Smooth muscle cell (in vitro differentiated cells): Measurements from ENCODE around the gene CFAP126. TPM values are rescaled to one million over a fixed set of nuclear protein-coding genes. Genes with fewer than 3 reads are reported as not detected.

ENCODE experiments used
- DNase-seq: peaks from one replicate; lab custom pipeline; 2025; ENCODE audit not compliant: unreplicated experiment; lab: John Stamatoyannopoulos, UW
- H2AFZ ChIP-seq: fragments of 200-600 bp; sonication (generic); 2 replicates; pipeline ENCODE4 v1.6.0; 2016; ENCODE audit warnings: antibody characterized with exemption, low read depth, mild to moderate bottlenecking
- H3F3A ChIP-seq: fragments of 200-600 bp; sonication (generic); 2 replicates; pipeline ENCODE4 v1.6.0; 2017; ENCODE audit warnings: antibody characterized with exemption, low read depth
- H3K27ac ChIP-seq: fragments of 200-600 bp; sonication (generic); 2 replicates; pipeline ENCODE4 v1.5.1; 2016; ENCODE audit warnings: low read depth, mild to moderate bottlenecking
- H3K27me3 ChIP-seq: fragments of 200-600 bp; sonication (generic); 2 replicates; pipeline ENCODE4 v1.6.1; 2016; ENCODE audit warnings: low read depth, mild to moderate bottlenecking
- H3K36me3 ChIP-seq: fragments of 200-600 bp; sonication (generic); 2 replicates; pipeline ENCODE4 v1.5.1; 2016; ENCODE audit warnings: low read depth
- H3K4me1 ChIP-seq: fragments of 200-600 bp; sonication (generic); 2 replicates; pipeline ENCODE4 v1.5.1; 2016; ENCODE audit warnings: low read depth
- H3K4me2 ChIP-seq: fragments of 200-600 bp; sonication (generic); 2 replicates; pipeline ENCODE4 v1.6.0; 2016; ENCODE audit warnings: mild to moderate bottlenecking
- H3K4me3 ChIP-seq: fragments of 200-600 bp; sonication (generic); 2 replicates; pipeline ENCODE4 v1.5.1; 2016; ENCODE audit warnings: mild to moderate bottlenecking
- H3K79me2 ChIP-seq: fragments of 200-600 bp; sonication (generic); 2 replicates; pipeline ENCODE4 v1.6.0; 2016; ENCODE audit warnings: low read depth, mild to moderate bottlenecking
- H3K9ac ChIP-seq: fragments of 200-600 bp; sonication (generic); 2 replicates; pipeline ENCODE4 v1.6.0; 2016; ENCODE audit warnings: low read depth
- H3K9me3 ChIP-seq: fragments of 200-600 bp; sonication (generic); replicated peaks from 2 replicates; pipeline ENCODE4 v1.5.1; 2016; ENCODE audit warnings: low read depth
- H4K20me1 ChIP-seq: fragments of 200-600 bp; sonication (generic); 2 replicates; pipeline ENCODE4 v1.6.0; 2016; ENCODE audit warnings: low read depth
- WGBS: methylation state at CpG from one replicate; pipeline ENCODE4 v1.1.7; 2016; ENCODE audit warnings: low lambda C conversion rate; 5-methylcytosine and 5-hydroxymethylcytosine counted together
- polyA plus RNA-seq: library from polyadenylated mRNA; unstranded; fragments of >200 nt; fragmentation: Nextera tagmentation; extraction: Ambion mirVana; gene quantifications from 2 replicates; pipeline ENCODE4 v1.2.1, GENCODE V29; 2016
- total RNA-seq: library from RNA; depleted of rRNA; stranded (reverse); fragments of >200 nt; gene quantifications from 2 replicates; pipeline ENCODE4 v1.2.3, GENCODE V29; 2014
- TF ChIP-seq, protein P1 (sequence below): fragments of 200-600 bp; sonication (generic); IDR thresholded peaks from 2 replicates; pipeline ENCODE4 v1.5.1; 2017; ENCODE audit warnings: borderline replicate concordance, mild to moderate bottlenecking, antibody characterized with exemption; ENCODE audit not compliant: insufficient read depth, poor library complexity, severe bottlenecking

Gene CFAP126
- total and polyA plus RNA-seq, 2 experiments from 2014 or later, result not detected

- no peaks in the 10 kb centered on the region for H3K36me3 ChIP-seq
- H3K9me3 ChIP-seq, result no peaks in the 10 kb centered on the region
- H3F3A ChIP-seq, result no peaks in the 10 kb centered on the region
- no peaks in the 10 kb centered on the region for H3K79me2 ChIP-seq
- DNase-seq, result no peak
- H3K4me2 ChIP-seq, result no peak overlapping the region
- no peak overlapping the region for H3K27ac ChIP-seq
- no peak overlapping the region for H3K4me3 ChIP-seq
- no peaks in the 10 kb centered on the region for H3K4me1 ChIP-seq
- peaks cover 11% of the 10 kb centered on the region for H4K20me1 ChIP-seq
- no peaks in the 10 kb centered on the region for H3K27me3 ChIP-seq
- TF ChIP-seq, protein P1, sequence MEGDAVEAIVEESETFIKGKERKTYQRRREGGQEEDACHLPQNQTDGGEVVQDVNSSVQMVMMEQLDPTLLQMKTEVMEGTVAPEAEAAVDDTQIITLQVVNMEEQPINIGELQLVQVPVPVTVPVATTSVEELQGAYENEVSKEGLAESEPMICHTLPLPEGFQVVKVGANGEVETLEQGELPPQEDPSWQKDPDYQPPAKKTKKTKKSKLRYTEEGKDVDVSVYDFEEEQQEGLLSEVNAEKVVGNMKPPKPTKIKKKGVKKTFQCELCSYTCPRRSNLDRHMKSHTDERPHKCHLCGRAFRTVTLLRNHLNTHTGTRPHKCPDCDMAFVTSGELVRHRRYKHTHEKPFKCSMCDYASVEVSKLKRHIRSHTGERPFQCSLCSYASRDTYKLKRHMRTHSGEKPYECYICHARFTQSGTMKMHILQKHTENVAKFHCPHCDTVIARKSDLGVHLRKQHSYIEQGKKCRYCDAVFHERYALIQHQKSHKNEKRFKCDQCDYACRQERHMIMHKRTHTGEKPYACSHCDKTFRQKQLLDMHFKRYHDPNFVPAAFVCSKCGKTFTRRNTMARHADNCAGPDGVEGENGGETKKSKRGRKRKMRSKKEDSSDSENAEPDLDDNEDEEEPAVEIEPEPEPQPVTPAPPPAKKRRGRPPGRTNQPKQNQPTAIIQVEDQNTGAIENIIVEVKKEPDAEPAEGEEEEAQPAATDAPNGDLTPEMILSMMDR, result no peak
- H2AFZ ChIP-seq, result no peak overlapping the region
- no peak overlapping the region for H3K9ac ChIP-seq
- WGBS, result 93% methylated on average over 1 of the region's 1 CpG
Measured at GRCh38 chr1:161350671-161351070, 17.0 kb downstream of the CFAP126 start.

- H3K9ac ChIP-seq, result no peak overlapping the region
- TF ChIP-seq, protein P1, result no peak
- H3K4me3 ChIP-seq, result no peak overlapping the region
- no peak for DNase-seq
- no peaks in the 10 kb centered on the region for H3K27me3 ChIP-seq
- no peak overlapping the region for H3K27ac ChIP-seq
- H3K4me1 ChIP-seq, result no peaks in the 10 kb centered on the region
- no peaks in the 10 kb centered on the region for H3F3A ChIP-seq
- H3K4me2 ChIP-seq, result no peak overlapping the region
- WGBS, result 99% methylated on average over 5 of the region's 5 CpGs
- peaks cover 11% of the 10 kb centered on the region for H3K36me3 ChIP-seq
- no peaks in the 10 kb centered on the region for H3K9me3 ChIP-seq
- no peak overlapping the region for H2AFZ ChIP-seq
- H4K20me1 ChIP-seq, result no peaks in the 10 kb centered on the region
- no peaks in the 10 kb centered on the region for H3K79me2 ChIP-seq
Measured at GRCh38 chr1:161342821-161343220, 24.9 kb downstream of the CFAP126 start.

GRCh38 chr1:161342177-161342576 lies 25.5 kb downstream of the CFAP126 start:
- H3K36me3 ChIP-seq, result peaks cover 11% of the 10 kb centered on the region
- WGBS, result 100% methylated on average over 2 of the region's 2 CpGs
- no peak overlapping the region for H3K9ac ChIP-seq

GRCh38 chr1:161335796-161336195 lies 31.9 kb downstream of the CFAP126 start:
- Histone ChIP-seq H3K4me2 (peak overlapping the region; percentile 55), H2AFZ (no peak overlapping the region), H3K27me3 (no peaks in the 10 kb centered on the region), H3K9ac (no peak overlapping the region), H3K36me3 (peaks cover 9% of the 10 kb centered on the region), H3K9me3 (no peaks in the 10 kb centered on the region), H4K20me1 (no peaks in the 10 kb centered on the region), H3K27ac (peak overlapping the region; percentile 68), H3K4me3 (no peak overlapping the region), H3K4me1 (no peaks in the 10 kb centered on the region), H3K79me2 (no peaks in the 10 kb centered on the region), H3F3A (no peaks in the 10 kb centered on the region)
- TF ChIP-seq, protein P1, result no peak
- no peak for DNase-seq
- 55% methylated on average over 3 of the region's 3 CpGs for WGBS

More at GRCh38 chr1:161342177-161342576, 25.5 kb downstream of the CFAP126 start:
- no peak overlapping the region for H3K4me2 ChIP-seq
- H2AFZ ChIP-seq, result no peak overlapping the region
- H3F3A ChIP-seq, result no peaks in the 10 kb centered on the region
- TF ChIP-seq, protein P1, result no peak
- no peaks in the 10 kb centered on the region for H3K4me1 ChIP-seq
- H3K79me2 ChIP-seq, result no peaks in the 10 kb centered on the region
- no peaks in the 10 kb centered on the region for H3K27me3 ChIP-seq
- no peaks in the 10 kb centered on the region for H3K9me3 ChIP-seq
- H3K27ac ChIP-seq, result no peak overlapping the region
- no peaks in the 10 kb centered on the region for H4K20me1 ChIP-seq
- no peak overlapping the region for H3K4me3 ChIP-seq
- no peak for DNase-seq
